Retinal pigment epithelial cell (primary cell): ENCODE measurements around the gene SLC39A7.

ENCODE experiments used
- DNase-seq: peaks from one replicate; pipeline ENCODE4 v3.0.0-alpha.2; 2010; ENCODE audit warnings: low read depth
- H3K4me3 ChIP-seq: 2 replicates; pipeline ENCODE4 v1.5.1; 2011; ENCODE audit warnings: mild to moderate bottlenecking, low read length, control low read depth, moderate library complexity
- TF ChIP-seq, protein P1 (sequence below): conservative IDR thresholded peaks from 2 replicates; pipeline ENCODE4 v1.5.1; 2011; ENCODE audit warnings: low read depth, low read length, control low read depth, inconsistent platforms

Gene SLC39A7

DNA sequence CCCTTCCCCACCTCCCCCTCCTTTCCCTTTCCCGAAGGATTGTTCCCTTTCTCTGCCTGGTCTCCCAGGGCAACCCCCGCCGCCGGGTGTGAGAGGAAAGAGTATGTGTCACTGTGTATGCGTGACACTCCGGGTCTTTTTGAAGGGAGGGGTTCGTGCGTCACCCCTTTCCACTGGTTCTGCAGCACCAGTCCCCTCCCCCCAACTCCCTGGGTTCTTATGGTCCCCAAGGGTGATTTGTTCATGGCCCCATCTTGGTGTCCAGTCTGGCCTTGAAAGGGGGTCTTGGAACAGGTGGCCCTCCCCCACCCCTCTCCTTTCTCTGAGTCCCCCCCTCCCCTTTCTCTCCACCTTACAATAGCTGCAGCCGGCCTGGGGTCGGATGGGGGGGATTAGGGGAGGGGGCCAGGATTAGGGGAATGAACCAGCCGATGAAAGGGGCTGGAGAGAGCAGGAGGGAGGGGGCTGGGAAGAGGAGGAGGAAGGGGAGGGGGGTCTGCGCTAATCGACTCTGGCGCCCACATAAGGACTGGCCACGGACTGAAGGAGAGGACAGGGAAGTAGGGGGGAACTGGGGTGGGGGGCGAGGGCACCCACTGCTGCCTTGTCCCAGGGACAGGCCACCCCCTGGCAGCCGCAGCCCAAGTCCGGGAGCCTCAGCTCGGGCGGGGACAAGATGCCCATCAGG, 6.3 kb downstream of the SLC39A7 start:
- DNase-seq, result no peak
- H3K4me3 ChIP-seq, result peak overlapping the region; percentile 87
- TF ChIP-seq, protein P1, sequence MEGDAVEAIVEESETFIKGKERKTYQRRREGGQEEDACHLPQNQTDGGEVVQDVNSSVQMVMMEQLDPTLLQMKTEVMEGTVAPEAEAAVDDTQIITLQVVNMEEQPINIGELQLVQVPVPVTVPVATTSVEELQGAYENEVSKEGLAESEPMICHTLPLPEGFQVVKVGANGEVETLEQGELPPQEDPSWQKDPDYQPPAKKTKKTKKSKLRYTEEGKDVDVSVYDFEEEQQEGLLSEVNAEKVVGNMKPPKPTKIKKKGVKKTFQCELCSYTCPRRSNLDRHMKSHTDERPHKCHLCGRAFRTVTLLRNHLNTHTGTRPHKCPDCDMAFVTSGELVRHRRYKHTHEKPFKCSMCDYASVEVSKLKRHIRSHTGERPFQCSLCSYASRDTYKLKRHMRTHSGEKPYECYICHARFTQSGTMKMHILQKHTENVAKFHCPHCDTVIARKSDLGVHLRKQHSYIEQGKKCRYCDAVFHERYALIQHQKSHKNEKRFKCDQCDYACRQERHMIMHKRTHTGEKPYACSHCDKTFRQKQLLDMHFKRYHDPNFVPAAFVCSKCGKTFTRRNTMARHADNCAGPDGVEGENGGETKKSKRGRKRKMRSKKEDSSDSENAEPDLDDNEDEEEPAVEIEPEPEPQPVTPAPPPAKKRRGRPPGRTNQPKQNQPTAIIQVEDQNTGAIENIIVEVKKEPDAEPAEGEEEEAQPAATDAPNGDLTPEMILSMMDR, result no peak

GRCh38 chr6:33207552-33208090, 7.0 kb downstream of the SLC39A7 start:
- DNase-seq, result no peak
- peak overlapping the region; percentile 87 for H3K4me3 ChIP-seq
- TF ChIP-seq, protein P1, result no peak

- TF ChIP-seq, protein P1, result no peak
- peak within 1 kb of the TSS; percentile 87 for H3K4me3 ChIP-seq
- DNase-seq, result no peak
Observed at GRCh38 chr6:33208091-33208967, 7.7 kb downstream of the SLC39A7 start, which contains the start of gene RING1. TSS of gene RING1 (plus strand) at chr6:33208500. CDS start at chr6:33208823, 323 bp downstream.

DNA sequence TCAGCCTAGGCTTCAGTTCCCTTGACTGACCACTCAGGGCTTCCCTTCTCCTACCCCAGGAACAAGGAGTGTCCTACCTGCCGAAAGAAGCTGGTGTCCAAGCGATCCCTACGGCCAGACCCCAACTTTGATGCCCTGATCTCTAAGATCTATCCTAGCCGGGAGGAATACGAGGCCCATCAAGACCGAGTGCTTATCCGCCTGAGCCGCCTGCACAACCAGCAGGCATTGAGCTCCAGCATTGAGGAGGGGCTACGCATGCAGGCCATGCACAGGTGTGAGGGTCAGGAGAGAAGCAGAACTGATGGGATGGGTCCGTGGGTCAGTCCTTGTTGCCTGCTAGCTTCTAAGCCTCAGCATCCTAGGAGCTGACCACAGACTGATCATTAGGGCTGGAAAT, 9.2 kb downstream of the SLC39A7 start:
- TF ChIP-seq, protein P1, result no peak
- no peak for DNase-seq
- no peak overlapping the region for H3K4me3 ChIP-seq

- no peak for DNase-seq
- no peak overlapping the region for H3K4me3 ChIP-seq
- TF ChIP-seq, protein P1, result no peak
Observed at GRCh38 chr6:33211136-33211535, 10.5 kb downstream of the SLC39A7 start.

GRCh38 chr6:33211666-33212422, 11.2 kb downstream of the SLC39A7 start:
- no peak overlapping the region for H3K4me3 ChIP-seq
- DNase-seq, result no peak
- TF ChIP-seq, protein P1, result no peak
